HG03025 (cell line): ENCODE data around the gene LEKR1.

Source experiments
- ATAC-seq: cut with Tn5 transposase; IDR thresholded peaks from one replicate; pipeline ENCODE4 v1.9.1; 2021; ENCODE audit warnings: mild to moderate bottlenecking, moderate library complexity; ENCODE audit not compliant: unreplicated experiment, low FRiP score

Gene LEKR1

DNA sequence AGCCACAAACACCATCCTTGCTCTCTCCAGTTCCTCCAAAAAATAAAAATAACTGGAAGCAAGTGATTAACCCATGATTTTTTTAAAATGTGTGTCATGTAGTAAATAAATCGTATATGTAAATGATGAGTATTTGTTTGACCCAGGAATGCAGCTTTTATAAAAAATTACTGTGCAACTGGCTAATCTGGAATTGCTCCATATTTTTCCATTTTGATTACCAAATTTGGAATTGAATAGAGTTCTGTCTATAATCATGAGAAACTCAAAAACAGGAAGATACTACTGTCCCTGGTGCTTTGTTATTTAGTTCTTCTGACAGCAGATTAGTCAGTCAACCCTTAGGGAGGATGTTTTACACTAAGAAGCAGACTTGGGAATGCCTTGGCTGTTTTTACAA is 217.6 kb downstream of the LEKR1 start:
- ATAC-seq, result no peak

GRCh38 chr3:157045238-157045850 is 219.2 kb downstream of the LEKR1 start:
- ATAC-seq, result no peak

- ATAC-seq, result no peak
Observed at GRCh38 chr3:157046520-157046919, 220.4 kb downstream of the LEKR1 start.

- ATAC-seq, result peak; percentile 95
Observed at GRCh38 chr3:157051055-157051454, 224.9 kb downstream of the LEKR1 start.

- ATAC-seq, result no peak
Observed at GRCh38 chr3:157051591-157051990, 225.4 kb downstream of the LEKR1 start.

GRCh38 chr3:157056035-157056434 is 229.9 kb downstream of the LEKR1 start:
- no peak for ATAC-seq

DNA sequence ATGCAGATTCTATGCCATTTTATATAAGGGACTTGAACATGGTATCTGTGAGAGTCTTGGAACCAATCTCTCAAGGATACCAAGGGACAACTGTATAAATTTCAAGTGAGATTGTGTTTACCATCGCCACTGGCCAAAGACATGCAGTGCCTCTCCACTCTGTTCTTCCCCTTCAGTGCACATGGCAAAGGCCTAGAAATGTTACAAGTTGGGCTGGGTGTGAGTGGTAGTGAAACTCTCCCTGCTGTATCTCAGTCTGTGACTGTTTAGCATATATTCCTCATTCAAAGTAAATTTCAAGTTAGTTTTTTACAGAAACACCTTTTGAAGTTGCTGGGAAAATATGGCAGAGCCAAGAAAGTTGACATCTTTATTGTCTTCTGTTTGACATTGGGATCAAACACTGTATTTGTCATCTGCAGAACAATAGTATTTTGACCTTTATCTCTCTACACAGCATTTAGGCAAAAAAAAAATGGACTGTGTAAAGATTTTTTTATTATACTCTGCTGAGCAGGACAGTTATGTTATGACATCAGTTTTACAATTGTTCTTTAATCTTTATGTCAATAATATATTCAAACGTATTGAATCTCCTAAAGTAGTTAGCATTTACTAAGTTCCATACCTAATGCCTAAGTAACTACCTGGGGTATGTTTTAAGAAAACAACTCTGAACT is 232.4 kb downstream of the LEKR1 start:
- ATAC-seq, result no peak

GRCh38 chr3:157059181-157059580 is 233.0 kb downstream of the LEKR1 start:
- ATAC-seq, result peak; percentile 54

DNA sequence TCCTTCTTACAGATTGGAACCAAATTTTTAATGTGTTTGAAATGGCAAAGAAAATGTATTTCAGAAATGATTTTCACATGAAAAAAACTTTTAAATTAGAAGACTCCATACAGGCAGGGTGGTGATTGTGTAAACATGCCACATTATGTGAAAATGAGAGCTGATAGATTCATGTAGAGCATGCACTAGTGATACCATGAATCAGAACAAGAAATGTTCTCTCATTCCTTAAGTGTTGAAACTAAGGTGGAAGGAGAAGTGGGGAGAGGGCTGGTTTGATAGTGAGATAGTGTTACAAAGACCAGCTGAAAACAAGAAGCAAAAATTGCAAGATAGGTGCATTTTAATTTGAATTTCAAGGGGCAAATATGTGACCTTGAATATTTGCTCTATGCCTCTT is 233.5 kb downstream of the LEKR1 start:
- ATAC-seq, result no peak

- no peak for ATAC-seq
Observed at GRCh38 chr3:157061265-157061664, 235.1 kb downstream of the LEKR1 start.

- no peak for ATAC-seq
Observed at GRCh38 chr3:157063469-157063868, 237.3 kb downstream of the LEKR1 start.

- ATAC-seq, result no peak
Observed at GRCh38 chr3:157063926-157064325, 237.8 kb downstream of the LEKR1 start.

DNA sequence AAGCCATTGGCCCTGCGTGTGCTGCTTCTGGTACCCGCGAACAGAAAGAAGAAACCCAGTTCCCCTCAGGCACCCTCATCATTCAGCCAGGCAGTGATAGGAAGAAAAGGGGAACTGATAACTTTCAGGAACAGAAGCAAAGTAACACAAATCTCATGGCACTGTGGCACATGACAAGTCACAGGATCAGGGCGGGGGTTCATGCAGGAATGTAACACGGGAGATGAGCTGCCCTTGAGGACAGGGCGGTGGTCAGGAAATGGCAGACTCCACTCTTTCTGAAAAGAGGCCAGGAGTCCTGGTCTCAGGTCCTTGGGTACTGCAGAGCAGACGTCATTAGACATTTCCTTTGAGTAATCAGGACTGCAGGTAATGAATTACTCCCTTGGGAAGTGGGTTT is 238.2 kb downstream of the LEKR1 start:
- ATAC-seq, result no peak

DNA sequence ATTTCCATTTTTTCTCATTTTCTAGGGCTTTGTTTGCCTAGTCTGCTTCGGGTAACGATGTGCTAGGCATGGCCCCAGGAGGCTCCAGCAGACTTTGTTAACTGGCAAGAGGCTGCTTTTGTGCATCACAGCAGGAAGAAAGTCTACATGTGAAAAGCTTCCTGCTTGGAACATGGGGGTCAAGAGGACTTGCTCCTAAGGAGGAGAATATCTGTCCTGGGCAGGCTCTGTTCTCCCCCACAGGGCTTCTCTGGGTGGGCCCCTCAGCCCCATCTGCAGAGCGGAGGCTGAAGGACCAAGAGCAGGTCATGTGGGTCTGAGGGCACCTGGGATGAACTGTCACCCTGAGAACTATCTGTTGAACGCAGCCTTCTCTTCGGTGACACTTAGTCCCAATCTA is 239.0 kb downstream of the LEKR1 start:
- ATAC-seq, result no peak

- no peak for ATAC-seq
Observed at GRCh38 chr3:157066335-157067098, 240.4 kb downstream of the LEKR1 start.

DNA sequence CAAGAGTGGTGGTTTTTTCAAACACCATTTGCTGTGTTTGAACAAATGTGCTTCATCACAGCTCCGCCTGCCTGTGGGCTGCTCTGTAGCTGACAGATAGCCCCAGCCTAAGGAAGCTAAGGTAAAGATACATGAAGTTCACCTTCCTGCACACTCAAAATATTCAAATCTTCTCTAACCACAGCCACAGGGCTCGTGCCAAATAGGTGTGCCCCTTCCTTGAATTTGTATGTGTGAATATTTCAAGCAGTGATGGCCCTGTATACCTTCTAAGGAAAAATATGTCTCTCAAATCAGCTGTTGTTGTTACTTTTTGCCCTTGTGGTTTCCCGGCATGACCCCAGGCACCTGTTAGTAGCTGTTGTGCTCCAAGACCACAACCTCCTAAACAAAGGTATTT is 241.0 kb downstream of the LEKR1 start:
- peak; percentile 45 for ATAC-seq

- ATAC-seq, result no peak
Observed at GRCh38 chr3:157069406-157069805, 243.3 kb downstream of the LEKR1 start.

DNA sequence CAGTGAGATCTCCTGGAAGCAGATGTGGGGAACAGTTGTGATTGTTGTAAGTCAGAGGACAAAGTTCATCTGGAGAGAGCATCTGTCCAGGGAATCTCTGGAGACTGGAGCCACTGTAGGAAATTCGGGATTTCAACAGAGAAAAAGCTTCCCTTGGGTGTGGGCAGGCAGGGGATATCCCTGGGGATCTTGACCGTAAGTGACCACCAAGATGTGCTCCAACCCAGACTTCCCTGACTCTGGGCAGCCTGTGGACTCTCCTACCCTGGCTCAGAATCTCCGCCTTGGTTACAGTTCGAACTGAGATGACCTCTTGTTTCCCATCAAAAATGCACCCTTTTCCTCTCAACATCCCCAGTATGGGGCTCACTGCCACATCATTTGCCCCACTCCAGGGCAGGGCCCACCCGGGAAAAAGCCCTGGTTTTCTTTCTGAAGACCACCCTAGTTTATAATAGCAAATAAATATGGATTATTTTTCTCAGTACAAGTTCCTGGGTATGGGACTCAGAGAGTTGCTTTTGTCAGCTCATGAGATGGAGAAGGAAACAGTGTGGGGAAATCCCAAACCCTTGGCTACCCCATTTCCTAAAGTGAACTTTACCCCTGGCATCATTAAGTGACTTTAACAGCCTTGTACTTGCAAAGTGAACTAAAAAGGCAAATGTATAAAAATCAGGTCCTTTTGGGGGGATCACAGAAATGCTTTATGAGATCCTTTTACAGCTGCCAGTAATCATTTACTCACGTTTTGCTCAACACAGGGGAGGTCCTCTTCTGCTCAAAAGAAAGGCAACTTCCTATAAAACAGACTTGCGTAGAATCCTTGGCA is 243.9 kb downstream of the LEKR1 start:
- ATAC-seq, result no peak

DNA sequence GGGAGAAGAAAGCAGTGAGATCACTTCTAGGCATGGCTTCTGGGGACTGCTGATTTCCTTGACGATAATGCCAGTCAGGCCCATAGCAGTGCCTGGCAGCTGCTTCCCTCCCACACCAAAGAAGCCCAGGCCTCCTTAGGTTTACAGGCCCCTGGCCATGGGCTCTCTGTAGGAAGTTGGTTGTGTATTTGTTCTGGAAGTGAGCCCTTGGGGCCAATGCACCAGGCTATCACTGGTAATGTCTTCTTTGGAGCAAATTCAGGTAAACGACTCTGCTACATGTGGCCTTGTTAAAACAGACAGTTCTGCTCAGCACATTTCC is 244.5 kb downstream of the LEKR1 start:
- ATAC-seq, result no peak

DNA sequence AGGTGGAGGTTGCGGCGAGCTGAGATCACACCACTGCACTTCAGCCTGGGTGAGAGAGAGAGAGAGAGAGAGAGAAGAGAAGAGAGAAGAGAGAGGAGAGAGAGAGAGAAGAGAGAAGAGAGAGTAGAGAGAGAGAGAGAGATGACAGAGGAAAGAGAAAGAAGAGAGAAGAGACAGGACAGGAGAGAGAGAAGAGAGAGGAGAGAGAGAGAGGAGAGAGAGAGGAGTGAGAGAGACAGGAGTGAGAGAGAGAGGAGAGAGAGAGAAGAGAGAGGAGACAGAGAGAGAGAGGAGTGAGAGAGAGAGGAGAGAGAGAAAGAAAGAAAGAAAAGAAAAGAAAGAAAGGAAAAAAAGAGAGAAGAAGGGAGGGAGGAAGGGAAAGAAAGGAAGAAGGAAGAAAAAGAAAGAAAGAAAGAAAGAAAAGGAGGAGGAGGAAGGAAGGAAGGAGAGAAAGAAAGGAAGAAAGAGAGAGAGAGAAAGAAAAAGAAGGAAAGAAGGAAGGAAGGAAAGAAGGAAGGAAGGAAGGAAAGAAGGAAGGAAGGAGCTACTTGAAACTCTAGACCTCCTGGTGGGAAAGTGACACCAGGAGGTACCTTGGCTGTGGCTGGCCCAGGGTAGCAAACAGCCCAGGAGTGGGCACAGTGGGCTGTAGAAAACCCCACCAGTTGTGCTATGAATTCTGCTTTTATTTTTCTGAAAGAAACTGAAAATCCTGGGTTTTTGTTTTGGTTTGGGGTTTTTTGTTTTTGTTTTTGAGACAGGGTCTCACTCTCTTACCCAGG is 245.8 kb downstream of the LEKR1 start:
- ATAC-seq, result no peak
